Activated CD4-positive, alpha-beta T cell treated with anti-CD3 and anti-CD28 coated beads for 1 hour (primary cell): ENCODE data around the gene EML3.
"Not testable (repeated sequence)": the region's sequence is repeated elsewhere in the genome, so short reads cannot be mapped to it uniquely, and the experiment has no call there.

Experiments
- DNase-seq: peaks from one replicate; pipeline ENCODE4 v3.0.0-alpha.2; 2020

EML3 gene, protein sequence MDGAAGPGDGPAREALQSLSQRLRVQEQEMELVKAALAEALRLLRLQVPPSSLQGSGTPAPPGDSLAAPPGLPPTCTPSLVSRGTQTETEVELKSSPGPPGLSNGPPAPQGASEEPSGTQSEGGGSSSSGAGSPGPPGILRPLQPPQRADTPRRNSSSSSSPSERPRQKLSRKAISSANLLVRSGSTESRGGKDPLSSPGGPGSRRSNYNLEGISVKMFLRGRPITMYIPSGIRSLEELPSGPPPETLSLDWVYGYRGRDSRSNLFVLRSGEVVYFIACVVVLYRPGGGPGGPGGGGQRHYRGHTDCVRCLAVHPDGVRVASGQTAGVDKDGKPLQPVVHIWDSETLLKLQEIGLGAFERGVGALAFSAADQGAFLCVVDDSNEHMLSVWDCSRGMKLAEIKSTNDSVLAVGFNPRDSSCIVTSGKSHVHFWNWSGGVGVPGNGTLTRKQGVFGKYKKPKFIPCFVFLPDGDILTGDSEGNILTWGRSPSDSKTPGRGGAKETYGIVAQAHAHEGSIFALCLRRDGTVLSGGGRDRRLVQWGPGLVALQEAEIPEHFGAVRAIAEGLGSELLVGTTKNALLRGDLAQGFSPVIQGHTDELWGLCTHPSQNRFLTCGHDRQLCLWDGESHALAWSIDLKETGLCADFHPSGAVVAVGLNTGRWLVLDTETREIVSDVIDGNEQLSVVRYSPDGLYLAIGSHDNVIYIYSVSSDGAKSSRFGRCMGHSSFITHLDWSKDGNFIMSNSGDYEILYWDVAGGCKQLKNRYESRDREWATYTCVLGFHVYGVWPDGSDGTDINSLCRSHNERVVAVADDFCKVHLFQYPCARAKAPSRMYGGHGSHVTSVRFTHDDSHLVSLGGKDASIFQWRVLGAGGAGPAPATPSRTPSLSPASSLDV

DNA sequence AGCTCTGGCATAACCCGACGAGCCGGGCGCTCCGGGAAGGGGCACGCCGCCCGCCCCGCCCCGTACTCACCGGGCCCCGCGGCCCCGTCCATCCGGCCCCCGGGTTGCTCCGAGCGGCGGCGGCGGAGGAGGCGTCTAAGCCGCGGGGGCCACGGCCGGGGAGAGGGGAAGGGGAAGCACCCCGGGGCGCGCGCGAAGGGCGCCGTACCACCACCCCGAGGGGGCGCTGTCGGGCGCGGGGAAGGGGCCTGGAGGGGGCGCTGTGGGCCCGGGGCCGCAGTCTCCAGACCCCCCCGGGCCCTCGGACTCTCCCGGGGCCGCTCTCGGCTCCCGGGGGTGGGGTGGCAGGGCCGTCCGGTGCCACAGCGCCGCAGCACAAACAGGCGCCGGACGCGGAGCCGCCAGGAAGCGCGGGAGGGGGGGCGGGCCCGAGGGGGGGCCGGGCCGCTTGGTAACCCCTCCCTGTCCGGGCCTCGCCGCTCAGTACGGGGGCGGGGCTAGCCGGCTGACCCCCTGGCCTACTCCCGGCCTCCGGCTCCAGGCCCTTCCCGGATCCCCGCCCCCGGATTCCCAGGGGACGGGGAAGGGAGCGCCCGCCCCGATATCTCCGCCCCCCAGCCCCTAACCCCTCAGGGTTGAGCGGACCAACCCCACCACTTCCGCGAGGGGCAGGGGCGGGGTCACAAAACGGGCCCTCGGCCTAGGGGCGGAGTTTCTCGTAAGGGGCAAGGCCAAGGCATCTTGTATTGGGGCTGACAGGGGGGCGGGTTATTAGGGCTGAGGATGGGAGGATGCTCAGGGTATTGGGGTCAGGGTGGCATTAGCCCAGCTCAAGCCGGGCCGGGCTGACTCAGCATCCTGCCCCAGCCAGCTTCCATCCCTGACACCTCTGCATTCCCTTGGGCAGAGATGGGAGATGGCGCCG, at the start of gene EML3, which contains the start of gene ROM1:
Gene EML3 (minus strand): TSS at position 410 of the 925 bp plus-strand sequence. CDS start 318 bp downstream, at position 92.
Gene ROM1 (plus strand): TSS at position 892 of the 925 bp plus-strand sequence. CDS start 25 bp downstream, at position 917.
- peak; percentile 83 for DNase-seq

DNA sequence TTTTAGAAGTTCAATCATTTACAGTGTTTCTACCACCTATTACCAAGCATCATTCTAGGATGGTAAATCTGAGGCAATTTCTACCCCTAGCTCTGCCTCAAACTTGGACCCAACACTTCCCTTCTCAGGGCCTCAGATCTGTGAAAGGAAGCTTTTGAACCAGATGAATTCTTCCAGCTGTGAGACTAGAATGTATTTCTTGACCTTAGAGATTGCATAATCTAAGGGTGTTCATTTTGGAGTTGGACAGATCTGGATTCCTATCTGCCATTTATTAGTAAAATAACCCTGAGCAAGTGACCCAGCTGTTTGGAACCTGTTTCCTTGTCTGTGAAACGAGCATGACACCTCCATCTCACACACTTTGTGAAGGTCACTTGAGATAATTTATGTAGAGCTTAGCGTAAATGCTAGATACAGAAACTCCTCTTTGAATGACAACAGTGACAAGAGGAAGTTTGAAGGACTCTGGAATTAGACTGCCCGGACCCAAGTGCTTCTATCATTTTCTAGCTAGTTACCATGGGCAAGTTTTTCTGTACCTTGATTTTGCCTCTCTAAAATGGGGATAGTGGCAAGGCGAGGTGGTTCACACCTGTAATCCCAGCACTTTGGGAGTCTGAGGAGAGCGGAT, 44.3 kb upstream of the EML3 start:
- no peak for DNase-seq

DNA sequence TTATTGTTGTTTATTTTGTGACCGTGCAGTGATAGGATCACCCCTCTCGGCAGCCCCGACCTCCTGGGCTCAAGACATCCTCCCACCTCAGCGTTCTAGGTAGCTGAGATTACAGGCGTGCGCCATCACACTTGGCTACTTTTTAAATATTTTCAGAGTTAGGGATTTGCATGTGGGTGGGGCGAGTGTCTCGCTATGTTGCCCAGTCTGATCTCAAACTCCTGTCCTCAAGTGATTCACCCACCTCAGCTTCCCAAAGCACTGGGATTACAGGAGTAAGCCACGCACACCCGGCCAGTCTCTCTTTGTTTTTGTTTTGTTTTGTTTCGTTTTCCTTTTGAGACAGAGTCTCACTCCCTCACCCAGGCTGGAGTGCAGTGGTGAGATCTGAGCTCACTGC, 41.7 kb upstream of the EML3 start:
- no peak for DNase-seq

DNA sequence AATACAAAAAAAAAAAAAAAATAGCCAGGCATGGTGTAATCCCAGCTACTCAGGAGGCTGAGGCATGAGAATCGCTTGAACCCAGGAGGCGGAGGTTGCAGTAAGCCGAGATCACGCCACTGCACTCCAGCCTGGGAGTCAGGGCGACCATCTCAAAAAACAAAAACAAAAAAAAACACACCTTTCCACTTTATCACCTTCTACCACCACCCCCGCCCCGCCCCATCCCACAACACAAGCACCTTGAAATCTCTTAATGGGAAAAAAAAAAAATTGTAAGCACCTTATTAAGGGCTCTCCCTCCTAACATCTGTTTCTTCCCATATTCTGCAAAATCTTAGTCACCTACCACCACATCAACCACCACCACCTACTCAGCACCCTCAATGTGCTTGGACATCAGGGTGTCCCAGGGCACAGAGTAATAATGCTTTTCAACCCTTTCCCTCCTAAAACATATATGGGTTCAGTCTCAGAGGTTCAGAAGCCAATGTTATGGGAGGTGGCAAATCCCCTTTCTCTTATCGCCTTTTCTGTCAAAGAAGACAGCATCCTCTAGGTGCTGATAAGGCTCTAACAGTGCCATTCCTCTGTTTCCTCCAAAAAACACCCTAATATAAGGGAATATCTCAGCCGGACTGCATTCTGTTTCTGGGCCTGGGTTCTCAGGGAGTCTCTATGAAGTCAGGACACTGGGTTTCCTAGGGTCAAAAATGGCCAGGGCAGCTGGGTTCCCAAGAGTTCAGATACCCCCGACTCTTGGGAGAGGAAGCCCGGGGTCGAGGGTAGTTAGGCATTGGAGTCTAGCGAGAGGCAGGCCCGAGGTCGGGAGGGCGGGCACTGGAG, 39.8 kb upstream of the EML3 start:
- DNase-seq = no peak

DNA sequence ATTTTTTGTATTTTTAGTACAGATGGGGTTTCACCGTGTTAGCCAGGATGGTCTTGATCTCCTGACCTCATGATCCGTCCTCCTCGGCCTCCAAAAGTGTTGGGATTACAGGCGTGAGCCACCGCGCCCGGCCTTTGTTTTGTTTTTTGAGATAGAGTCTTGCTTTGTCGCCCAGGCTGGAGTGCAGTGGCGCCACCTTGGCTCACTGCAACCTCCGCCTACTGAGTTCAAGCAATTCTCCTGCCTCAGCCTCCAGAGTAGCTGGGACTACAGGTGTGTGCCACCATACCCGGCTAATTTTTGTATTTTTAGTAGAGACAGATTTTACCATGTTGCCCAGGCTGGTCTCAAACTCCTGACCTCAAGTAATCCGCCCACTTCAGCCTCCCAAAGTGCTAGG, 37.7 kb upstream of the EML3 start:
- not testable (repeated sequence) for DNase-seq

DNA sequence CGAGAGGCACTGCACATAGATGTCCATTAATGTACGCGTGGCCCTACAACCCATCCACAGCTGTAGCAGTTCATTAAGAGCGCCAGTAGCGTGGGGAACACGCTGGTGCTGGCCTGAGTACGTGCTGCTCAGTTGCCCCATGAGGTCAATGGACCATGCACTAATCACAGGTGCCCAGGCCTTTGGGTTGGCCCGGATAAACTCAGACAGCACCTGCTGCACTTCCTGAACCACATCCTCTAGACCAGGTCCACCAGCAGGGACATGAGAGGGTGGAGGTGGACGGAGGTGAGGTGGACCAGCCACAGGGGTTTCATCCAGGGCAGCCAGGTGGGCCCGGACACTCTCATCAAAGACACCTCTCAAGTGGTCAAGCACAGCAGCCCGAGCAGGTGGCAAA, 36.9 kb upstream of the EML3 start:
- no peak for DNase-seq

DNA sequence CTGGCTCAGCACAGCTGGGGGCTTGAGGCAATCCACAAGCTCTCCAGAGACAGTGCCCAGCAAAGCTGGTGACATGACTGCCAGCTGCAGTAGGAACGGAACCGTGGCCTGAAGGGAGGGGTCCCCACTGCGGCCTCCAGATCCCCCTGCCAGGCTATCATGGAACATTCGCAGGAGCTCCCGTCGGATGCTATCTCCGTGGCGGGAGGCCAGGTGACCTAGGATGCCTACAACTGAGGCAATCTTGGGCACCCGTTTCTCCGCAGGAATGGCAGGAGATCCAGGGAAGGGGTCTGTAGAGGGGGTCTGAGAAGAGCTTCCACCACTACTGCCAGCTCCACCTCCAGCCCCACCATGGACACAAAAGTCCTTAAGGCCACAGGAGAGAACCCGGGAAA, 36.4 kb upstream of the EML3 start:
- DNase-seq = no peak

DNA sequence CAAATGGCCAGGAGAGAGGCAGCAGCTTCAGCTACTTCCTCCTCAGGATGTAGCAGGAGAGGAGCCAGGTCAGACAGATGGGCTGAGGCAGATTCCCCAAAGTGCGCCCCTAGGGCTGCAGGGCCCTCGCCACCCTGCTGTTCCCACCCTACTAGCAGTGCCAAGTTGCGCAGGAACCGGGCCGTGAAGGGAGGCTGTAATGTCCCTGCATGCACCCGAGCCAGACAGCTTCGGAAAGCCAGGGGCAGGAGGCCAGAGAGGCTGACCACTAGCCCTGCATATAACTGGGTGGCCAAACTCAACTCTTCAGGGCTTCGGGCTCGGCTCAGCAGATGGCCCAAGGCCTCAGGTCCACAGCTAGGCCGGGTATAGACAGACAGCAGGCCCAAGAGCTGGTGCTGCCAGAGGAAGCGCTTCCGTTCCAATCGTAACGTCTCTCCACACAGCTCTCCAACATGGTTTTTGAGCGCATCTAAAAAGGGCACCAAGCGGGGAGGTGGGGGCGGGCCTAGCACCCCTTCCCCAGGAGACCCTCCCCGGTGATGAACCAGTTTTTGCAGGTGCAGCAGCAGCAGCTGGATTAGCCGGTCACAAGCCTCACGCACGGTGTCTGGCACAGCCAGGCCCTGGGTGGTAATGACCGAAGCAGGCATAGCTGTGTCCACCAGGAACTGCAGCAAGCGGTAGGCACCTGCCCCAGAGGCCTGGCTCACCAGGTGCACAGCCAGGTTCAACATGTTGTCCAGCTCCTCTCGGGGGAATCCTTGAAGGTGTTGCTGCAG, 35.8 kb upstream of the EML3 start:
- no peak for DNase-seq

DNA sequence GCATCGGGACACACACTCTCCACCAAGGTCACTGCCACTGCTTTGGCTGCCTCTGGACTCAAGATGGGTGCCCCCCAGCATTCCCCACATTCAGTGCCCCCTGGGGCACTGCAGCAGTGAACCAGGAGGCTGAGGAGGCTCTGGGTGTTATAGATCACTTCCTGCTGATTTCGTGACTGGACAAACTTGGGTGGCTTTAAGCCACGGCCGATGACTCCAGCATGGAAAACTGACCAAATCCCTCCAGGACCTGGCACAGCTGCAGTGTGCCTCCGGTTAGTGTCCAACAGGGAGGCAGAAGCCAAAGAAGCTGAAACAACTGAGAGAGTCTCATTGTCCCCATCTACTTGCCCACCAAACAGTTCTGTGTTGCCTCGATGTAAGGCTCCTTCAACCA, 35.0 kb upstream of the EML3 start:
- DNase-seq = no peak

DNA sequence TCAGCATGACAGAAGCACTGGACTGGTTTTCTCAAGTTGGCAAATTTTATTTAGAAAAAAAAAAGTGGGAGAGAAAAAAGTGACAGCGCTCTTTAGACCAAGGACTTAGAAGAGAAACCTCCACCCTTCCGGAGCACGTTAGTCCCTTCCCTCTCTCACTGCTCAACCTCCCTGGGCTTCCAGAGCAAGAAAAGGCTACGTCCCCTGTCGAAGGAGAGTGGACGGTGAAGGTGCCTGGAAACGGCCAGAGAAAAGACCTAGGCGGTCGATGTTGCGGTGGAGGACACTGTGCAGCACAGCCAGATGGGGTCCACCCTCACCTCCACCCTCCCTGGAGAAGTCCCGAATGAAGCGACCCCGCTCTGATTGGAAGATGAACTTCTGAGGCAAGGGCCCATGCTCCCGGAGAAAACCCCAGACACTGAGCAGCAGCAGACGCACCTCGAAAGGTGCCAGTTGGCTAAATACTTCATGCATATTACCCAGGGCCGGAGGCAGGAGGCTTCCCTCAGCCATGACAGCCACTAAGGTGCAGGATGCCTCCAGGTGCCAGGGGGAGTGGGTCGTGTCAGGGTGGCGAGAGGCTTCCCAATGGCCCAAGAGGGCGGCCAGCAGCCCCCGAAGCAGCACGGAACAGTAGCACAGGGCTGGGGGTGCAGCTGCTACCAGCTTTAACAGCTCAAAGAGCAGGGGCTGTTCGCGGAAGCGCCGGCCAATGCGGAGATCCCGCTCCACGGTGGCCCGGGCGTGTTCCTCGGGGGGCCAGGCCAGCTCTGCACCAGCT, 34.4 kb upstream of the EML3 start:
- no peak for DNase-seq

DNA sequence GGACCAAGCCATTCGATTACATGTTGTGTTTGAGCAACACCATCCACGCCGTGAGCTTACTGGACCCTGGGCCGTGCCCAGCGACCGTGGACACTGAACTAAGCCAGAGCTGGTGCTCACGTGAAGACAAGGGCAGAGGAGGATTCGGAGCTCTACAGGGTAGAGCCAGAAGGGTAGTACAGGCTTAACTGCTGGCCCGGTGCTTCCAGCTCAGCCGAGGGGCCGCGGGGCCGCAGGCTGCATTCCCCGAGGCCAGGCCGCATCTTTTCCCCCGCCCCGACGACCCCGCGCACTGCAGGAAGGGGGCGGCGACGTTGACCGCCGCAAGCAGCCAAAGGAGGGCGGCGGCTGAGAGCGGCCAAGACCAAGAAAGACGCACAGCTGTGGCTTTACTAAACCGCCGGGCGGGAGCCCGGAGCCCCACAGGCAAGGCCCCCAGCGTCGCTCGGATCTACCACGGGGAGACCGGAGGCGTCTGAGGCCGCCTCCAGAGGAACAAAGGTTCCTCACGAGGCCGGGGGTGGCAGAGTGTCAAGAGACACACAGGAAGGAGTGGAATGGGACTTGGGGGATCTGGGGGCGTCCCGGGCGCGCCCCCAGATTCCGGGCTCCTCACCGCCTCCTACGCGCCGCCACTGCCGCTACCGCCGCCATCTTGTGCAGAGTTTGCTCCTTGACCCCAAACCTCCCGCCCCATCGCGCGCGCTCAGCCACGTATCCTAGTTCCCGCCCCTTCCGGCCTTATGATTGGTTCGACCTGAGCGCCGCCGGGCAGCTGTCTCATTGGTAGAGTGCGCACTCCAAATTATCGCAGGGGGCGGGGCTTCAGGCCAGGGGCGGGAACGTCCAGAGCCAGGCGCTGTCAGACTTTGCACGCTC, 33.6 kb upstream of the EML3 start, which contains the start of gene GANAB:
Gene GANAB (minus strand): TSS at position 668 of the 879 bp plus-strand sequence. CDS start 14 bp downstream, at position 654.
- DNase-seq = peak; percentile 97

DNA sequence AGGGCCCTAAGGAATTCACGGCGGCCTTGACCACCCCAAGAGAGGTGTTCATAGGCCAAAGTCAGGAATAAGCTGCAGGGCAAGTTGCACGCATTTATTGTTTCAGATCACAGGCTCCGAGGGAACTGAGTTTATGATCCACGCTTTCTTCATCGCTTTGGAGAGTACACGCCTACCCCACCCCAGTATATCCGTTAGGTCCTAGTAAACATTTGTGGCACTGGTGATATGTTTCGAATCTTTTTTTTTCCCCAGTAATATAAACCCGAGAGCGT, 33.0 kb upstream of the EML3 start:
- DNase-seq = no peak

DNA sequence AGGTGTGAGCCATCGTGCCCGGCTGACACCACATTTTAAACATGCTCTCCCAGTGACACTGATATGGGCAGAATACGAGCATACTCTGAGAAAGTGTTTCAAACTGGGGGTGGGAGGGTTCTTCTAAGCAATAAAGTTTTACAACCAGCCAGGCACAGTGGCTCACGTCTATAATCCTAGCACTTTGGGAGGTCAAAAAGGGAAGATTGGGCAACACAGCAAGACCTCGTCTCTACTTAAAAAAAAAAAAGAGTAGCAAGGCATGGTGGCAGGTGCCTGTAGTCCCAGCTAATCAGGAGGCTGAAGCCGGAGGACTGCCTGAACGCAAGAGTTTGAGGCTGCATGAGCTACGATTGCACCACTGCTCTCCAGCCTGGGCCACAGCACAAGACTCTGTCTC, 31.6 kb upstream of the EML3 start:
- DNase-seq = no peak

DNA sequence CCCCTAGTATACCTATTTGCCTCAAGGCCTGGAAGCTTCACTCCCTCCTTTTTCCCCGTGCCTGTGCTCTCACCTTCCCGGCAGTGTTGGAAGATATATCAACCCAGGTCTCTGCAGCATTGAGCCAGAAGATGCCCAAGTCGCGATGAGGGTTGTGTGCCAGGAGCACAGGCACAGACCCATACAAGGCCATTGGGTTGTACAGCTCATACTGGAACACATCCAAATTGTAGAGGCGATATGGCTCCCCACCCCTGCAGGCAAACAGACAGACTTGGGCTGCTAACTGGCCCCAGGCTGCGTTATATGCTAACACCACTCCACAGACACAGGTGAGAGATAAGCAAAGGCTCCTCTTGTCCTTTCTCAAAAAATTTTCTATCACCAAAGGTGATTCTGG, 19.9 kb upstream of the EML3 start:
- DNase-seq = no peak

DNA sequence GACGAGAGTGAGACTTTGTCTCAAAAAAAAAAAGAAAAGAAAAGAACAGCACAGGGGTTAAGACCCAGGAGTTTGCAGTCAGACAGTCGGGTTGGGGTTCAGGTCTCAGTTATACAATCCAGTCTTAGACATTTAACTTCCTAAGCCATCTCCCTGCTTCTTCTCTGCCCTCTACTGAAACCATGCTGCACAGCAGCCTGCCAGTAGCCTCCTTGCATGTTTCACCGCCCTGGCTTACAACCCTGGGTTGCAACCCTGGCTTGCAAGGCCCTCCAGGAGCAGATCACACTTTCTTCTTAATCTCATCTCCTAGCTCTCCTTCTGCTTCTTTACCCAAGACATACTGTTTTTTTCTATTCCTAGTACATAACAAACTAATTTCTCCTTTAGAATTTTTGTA, 15.1 kb upstream of the EML3 start:
- DNase-seq = no peak

DNA sequence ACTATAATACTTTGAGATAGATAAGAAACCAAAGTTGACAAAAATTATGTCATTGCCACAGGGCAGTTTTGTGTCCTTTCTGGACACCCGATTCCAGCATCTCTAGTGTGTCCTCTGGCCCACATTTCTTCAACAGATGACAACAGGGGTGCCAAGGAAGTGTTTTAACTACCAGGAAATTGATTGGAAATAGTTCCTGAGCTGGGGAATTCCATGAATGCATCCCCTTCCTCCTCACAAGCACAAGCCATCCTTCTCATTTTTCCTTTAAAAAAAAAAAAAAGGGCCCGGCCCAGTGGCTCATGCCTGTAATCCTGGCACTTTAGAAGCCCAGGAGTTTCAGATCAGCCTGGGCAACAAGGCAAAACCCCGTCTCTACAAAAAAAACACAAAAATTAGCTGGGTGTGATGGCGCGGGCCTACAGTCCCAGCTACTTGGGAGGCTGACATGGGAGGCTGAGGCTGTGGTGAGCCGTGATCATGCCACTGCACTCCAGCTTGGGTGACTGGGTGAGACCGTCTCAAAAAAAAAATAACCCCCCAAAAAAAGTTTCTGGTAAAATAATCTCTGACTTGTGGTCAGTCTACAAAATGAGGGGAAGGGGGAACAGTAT, 10.0 kb upstream of the EML3 start:
- no peak for DNase-seq

DNA sequence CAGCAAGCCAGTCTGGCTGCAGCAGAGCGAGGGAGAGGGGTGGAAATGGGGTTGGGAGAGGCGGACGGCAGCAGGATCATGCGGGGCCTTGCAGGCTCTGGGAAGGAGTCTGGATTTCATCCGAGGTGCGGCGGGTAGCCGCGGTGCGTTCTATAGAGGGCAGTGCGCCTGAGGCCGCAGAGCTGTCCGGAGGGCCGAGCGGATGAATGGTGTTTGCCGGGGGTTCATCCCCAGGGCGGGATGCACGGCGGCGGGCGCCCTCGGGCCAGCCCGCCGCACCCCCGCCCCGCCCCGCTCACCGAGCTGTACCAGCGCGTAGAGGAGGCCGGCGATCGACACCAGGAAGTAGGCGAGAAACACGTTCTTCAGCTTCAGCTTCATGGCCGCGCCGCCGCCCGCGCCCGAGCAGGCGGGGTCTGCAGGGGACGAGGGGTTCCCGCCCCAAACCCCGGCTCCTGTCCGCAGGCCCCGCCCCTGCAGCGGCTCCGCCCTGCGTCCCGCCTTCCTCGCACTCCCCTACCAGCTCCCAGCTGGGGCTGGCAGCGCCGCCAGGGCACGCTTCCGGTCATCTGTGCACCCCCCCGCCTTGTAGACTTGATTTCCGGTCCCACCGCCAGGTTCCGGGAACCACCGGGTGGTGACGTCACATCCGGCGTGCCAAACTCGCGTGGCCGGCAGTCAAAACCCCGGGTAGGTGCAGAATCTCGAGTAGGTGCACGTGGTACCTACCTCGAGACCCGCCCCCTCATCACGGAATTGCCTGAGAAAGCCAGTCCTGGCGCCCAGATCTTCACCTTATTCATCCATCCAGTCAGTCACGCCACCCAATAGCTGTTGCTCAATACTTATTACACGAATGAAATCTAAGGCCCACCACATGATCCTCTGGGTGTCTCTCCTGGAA, 9.2 kb upstream of the EML3 start, which contains the start of gene B3GAT3:
Gene B3GAT3 (minus strand): TSS at position 420 of the 904 bp plus-strand sequence. CDS start 39 bp downstream, at position 381.
- DNase-seq = peak; percentile 93
